Lower leg skin (tissue), 3 donors: Measurements from ENCODE around the gene ERC1.

ENCODE experiments used
- POLR2A ChIP-seq, 2 donors: fragments of 450-650 bp; IDR thresholded peaks; one replicate each; pipeline ENCODE4 v1.6.1; 2016 to 2017; ENCODE audit warnings: antibody characterized with exemption in 2 of 2, mild to moderate bottlenecking in 1 of 2, moderate library complexity in 1 of 2
- TF ChIP-seq, protein P1 (sequence below), 3 donors: fragments of 450-650 bp; IDR thresholded peaks; one replicate each; pipeline ENCODE4 v1.5.1; 2016; ENCODE audit warnings: antibody characterized with exemption in 3 of 3, mild to moderate bottlenecking in 3 of 3, moderate library complexity in 2 of 3

GRCh38 chr12:1297639-1298175, 306.7 kb downstream of the ERC1 start:
- TF ChIP-seq, protein P1, sequence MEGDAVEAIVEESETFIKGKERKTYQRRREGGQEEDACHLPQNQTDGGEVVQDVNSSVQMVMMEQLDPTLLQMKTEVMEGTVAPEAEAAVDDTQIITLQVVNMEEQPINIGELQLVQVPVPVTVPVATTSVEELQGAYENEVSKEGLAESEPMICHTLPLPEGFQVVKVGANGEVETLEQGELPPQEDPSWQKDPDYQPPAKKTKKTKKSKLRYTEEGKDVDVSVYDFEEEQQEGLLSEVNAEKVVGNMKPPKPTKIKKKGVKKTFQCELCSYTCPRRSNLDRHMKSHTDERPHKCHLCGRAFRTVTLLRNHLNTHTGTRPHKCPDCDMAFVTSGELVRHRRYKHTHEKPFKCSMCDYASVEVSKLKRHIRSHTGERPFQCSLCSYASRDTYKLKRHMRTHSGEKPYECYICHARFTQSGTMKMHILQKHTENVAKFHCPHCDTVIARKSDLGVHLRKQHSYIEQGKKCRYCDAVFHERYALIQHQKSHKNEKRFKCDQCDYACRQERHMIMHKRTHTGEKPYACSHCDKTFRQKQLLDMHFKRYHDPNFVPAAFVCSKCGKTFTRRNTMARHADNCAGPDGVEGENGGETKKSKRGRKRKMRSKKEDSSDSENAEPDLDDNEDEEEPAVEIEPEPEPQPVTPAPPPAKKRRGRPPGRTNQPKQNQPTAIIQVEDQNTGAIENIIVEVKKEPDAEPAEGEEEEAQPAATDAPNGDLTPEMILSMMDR (IDR thresholded peaks at IDR 0.05): no peak
- no peak for TF ChIP-seq POLR2A (IDR thresholded peaks at IDR 0.05)
